Memory B cell (primary cell): Measurements from ENCODE around the gene MAFB.

Source experiments
- ATAC-seq: fragments of 150-1000 bp; cut with Tn5 transposase; 2 replicates; pipeline ENCODE4 v1.10.0; 2021; ENCODE audit warnings: low read depth, mild to moderate bottlenecking, moderate library complexity
- DNase-seq, 2 donors: peaks; one replicate each; pipeline ENCODE4 v3.0.0; 2022; ENCODE audit warnings: low spot score in 2 of 2
- H3K27ac Mint-ChIP-seq: one replicate; pipeline ENCODE4 v1.8.0; 2022; ENCODE audit warnings: mild to moderate bottlenecking, moderate library complexity, mixed read lengths
- H3K27me3 Mint-ChIP-seq: one replicate; pipeline ENCODE4 v1.8.0; 2022; ENCODE audit warnings: mixed read lengths
- H3K36me3 Mint-ChIP-seq: one replicate; pipeline ENCODE4 v1.8.0; 2022; ENCODE audit warnings: mild to moderate bottlenecking, mixed read lengths
- H3K4me1 Mint-ChIP-seq: one replicate; pipeline ENCODE4 v1.8.0; 2022; ENCODE audit warnings: mixed read lengths
- H3K4me3 Mint-ChIP-seq: one replicate; pipeline ENCODE4 v1.8.0; 2022; ENCODE audit warnings: mild to moderate bottlenecking, moderate library complexity, mixed read lengths
- H3K9me3 Mint-ChIP-seq: one replicate; pipeline ENCODE4 v1.8.0; 2022; ENCODE audit warnings: mixed read lengths

MAFB gene

DNA sequence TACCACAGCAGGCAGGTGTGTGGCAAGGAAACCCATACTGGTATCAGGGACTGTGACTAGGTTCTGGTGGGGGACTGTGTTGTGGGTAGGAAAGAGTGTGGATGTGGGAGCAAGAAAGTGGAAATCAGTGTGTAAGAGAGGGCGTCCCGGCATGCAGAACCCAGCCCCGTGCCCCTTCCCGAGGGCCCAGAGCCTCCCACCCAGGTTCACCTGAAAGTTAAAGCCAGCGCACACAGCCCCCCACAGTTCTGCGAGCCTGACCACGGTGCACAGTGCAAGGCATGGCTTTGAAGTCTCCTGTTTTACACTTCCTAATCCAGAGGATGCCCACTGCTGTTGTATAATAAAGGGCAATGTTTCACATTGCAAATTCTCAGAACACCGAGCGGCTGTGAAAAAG is 22.7 kb downstream of the MAFB start:
- no peaks in the 10 kb centered on the region for H3K4me1 Mint-ChIP-seq
- no peak overlapping the region for H3K4me3 Mint-ChIP-seq
- peaks cover 4% of the 10 kb centered on the region for H3K9me3 Mint-ChIP-seq
- ATAC-seq (no peak), DNase-seq (no peak)
- peaks cover 7% of the 10 kb centered on the region for H3K27me3 Mint-ChIP-seq
- no peak overlapping the region for H3K27ac Mint-ChIP-seq
- no peaks in the 10 kb centered on the region for H3K36me3 Mint-ChIP-seq

- Mint-ChIP-seq H3K36me3 (no peaks in the 10 kb centered on the region), H3K4me3 (no peak overlapping the region), H3K27me3 (peaks cover 8% of the 10 kb centered on the region), H3K27ac (no peak overlapping the region), H3K4me1 (no peaks in the 10 kb centered on the region), H3K9me3 (no peaks in the 10 kb centered on the region)
- no peak for ATAC-seq
- no peak for DNase-seq
Observed at GRCh38 chr20:40664891-40665290, 24.1 kb downstream of the MAFB start.

- Mint-ChIP-seq H3K9me3 (no peaks in the 10 kb centered on the region), H3K36me3 (no peaks in the 10 kb centered on the region), H3K4me1 (no peaks in the 10 kb centered on the region), H3K27ac (no peak overlapping the region), H3K27me3 (peaks cover 10% of the 10 kb centered on the region), H3K4me3 (no peak overlapping the region)
- ATAC-seq, result no peak
- no peak for DNase-seq
Observed at GRCh38 chr20:40663991-40664880, 24.8 kb downstream of the MAFB start.

- Mint-ChIP-seq H3K9me3 (no peaks in the 10 kb centered on the region), H3K4me3 (no peak overlapping the region), H3K36me3 (no peaks in the 10 kb centered on the region), H3K27me3 (peaks cover 10% of the 10 kb centered on the region), H3K27ac (no peak overlapping the region), H3K4me1 (no peaks in the 10 kb centered on the region)
- ATAC-seq (no peak), DNase-seq (no peak)
Observed at GRCh38 chr20:40663304-40663790, 25.7 kb downstream of the MAFB start.

- H3K4me3 Mint-ChIP-seq, result no peak overlapping the region
- ATAC-seq, result no peak
- H3K9me3 Mint-ChIP-seq, result no peaks in the 10 kb centered on the region
- no peak overlapping the region for H3K27ac Mint-ChIP-seq
- H3K4me1 Mint-ChIP-seq, result no peaks in the 10 kb centered on the region
- peaks cover 14% of the 10 kb centered on the region for H3K27me3 Mint-ChIP-seq
- no peaks in the 10 kb centered on the region for H3K36me3 Mint-ChIP-seq
- no peak for DNase-seq
Observed at GRCh38 chr20:40659567-40659966, 29.5 kb downstream of the MAFB start.

DNA sequence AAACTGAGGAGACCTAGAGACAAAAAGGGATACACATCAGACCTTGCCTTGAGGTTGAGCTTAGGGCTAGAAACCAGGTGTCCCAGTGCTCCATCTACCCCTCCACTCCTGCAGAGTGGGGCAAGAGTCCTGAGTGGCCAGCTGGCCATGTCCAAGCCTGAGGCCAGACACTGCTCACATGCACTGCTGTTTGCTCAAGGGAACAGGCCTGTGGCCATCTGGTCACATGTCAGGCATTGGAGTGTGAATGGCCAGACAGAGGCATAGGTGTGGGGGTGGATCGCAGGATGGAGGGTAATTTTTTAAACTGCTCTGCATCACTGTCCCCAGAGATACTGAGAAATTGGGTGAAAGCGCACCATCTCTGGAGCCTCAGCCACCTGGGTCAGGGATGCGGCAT is 30.5 kb downstream of the MAFB start:
- H3K36me3 Mint-ChIP-seq, result no peaks in the 10 kb centered on the region

DNA sequence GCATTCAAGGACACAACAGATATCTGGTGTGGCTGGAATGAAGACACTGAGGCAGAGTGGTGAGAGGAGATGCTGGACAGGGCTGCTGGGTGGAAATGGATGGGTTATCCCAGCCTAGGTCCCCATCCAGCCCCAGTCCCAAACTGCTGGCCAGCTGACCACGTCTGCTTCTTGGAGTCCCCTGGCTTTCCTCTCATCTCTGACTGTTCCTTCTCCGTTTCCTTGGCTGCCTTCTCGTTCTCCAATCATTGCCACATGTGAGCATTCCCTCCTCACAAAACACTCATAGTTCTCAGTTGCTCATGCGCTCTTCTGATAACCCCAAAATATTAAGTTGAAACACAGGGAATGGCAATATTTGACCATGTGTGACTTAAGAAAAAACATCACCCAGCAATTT is 31.5 kb downstream of the MAFB start:
- H3K27me3 Mint-ChIP-seq, result peaks cover 16% of the 10 kb centered on the region
- no peaks in the 10 kb centered on the region for H3K9me3 Mint-ChIP-seq
- H3K4me3 Mint-ChIP-seq, result no peak overlapping the region
- ATAC-seq (no peak), DNase-seq (no peak)
- H3K4me1 Mint-ChIP-seq, result no peaks in the 10 kb centered on the region
- H3K27ac Mint-ChIP-seq, result no peak overlapping the region
- H3K36me3 Mint-ChIP-seq, result no peaks in the 10 kb centered on the region

More for the DNA sequence above, 30.5 kb downstream of the MAFB start:
- Mint-ChIP-seq H3K4me3 (no peak overlapping the region), H3K27me3 (peaks cover 14% of the 10 kb centered on the region), H3K27ac (no peak overlapping the region), H3K4me1 (no peaks in the 10 kb centered on the region), H3K9me3 (no peaks in the 10 kb centered on the region)
- DNase-seq (no peak), ATAC-seq (no peak)

DNA sequence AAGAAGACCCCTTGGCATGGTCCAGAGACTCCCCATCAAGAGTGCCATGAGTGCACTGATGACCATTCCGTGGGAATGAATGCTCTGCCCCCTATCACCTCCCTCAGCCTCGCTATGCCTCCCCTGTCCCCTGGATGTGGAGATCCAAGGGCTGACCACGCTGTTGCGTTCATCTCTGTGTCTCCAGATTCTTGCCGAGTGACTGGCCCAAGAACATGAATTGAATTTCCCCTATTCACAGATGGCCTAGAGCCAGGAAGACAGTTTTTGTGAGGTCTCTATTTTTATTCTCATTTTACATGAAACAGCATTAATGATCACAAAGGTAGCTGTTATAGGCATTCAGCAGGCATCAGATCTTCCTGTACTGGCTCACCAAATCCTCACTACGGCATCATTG is 33.6 kb downstream of the MAFB start:
- H3K4me1 Mint-ChIP-seq, result no peaks in the 10 kb centered on the region

GRCh38 chr20:40654876-40655275 is 34.2 kb downstream of the MAFB start:
- Mint-ChIP-seq H3K4me1 (no peaks in the 10 kb centered on the region), H3K36me3 (no peaks in the 10 kb centered on the region), H3K4me3 (no peak overlapping the region), H3K27me3 (peaks cover 11% of the 10 kb centered on the region), H3K9me3 (no peaks in the 10 kb centered on the region), H3K27ac (no peak overlapping the region)
- ATAC-seq (no peak), DNase-seq (no peak)

More for the DNA sequence above, 33.6 kb downstream of the MAFB start:
- no peak overlapping the region for H3K27ac Mint-ChIP-seq
- no peaks in the 10 kb centered on the region for H3K9me3 Mint-ChIP-seq
- no peak for ATAC-seq
- no peaks in the 10 kb centered on the region for H3K36me3 Mint-ChIP-seq
- DNase-seq, result no peak
- peaks cover 11% of the 10 kb centered on the region for H3K27me3 Mint-ChIP-seq
- no peak overlapping the region for H3K4me3 Mint-ChIP-seq

DNA sequence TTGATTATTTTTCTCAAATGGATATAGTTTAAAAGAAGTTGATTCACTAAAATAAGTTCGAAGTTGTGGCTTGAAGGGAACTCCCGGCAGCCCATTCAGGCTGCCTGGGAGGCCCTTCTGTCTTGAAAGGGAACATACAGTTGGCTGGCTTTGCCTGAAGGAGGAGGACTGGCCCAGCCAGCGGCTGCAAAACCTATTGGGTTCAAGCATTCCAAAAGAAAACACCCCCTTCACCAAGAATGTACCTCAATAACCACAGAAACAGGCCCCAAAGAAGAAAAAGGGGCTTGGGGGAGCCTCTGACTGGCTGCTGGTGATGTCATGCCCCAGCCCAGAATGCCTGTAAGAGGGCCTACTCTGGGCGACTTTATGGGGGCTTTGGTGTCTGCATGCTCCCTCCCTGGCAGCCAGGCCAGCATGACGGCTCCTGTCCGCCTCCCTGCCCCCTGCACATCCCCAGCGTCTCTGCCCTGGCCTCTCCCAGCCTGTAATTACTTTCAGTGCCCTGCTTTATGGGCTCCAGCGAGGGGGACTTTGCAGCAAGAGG is 36.5 kb downstream of the MAFB start:
- peaks cover 11% of the 10 kb centered on the region for H3K27me3 Mint-ChIP-seq
- H3K36me3 Mint-ChIP-seq, result no peaks in the 10 kb centered on the region
- H3K4me1 Mint-ChIP-seq, result no peaks in the 10 kb centered on the region
- H3K27ac Mint-ChIP-seq, result no peak overlapping the region
- no peak overlapping the region for H3K4me3 Mint-ChIP-seq
- ATAC-seq (no peak), DNase-seq (no peak)
- H3K9me3 Mint-ChIP-seq, result no peaks in the 10 kb centered on the region

DNA sequence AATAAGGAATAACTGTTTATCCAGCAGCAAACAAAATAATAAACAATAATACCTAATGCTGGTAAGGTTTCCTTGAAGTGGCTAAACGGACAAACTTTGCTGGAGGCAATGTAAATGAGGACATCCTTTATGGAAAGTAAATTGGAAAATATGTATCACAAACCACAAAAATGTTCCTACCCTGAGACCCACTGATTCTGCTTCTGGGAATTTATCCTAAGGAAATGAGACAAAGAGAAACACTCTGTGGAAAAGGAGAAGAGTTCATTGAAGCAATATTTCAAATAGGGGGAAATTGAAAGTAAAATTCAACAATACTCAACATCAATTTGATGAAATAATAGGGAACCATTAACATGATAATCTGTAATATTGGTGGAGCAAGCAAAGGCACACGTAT is 37.9 kb downstream of the MAFB start:
- DNase-seq (no peak), ATAC-seq (no peak)
- H3K36me3 Mint-ChIP-seq, result no peaks in the 10 kb centered on the region
- no peaks in the 10 kb centered on the region for H3K9me3 Mint-ChIP-seq
- H3K4me3 Mint-ChIP-seq, result no peak overlapping the region
- H3K27me3 Mint-ChIP-seq, result peaks cover 14% of the 10 kb centered on the region
- no peak overlapping the region for H3K27ac Mint-ChIP-seq
- H3K4me1 Mint-ChIP-seq, result no peaks in the 10 kb centered on the region

- no peak overlapping the region for H3K27ac Mint-ChIP-seq
- ATAC-seq, result no peak
- H3K9me3 Mint-ChIP-seq, result no peaks in the 10 kb centered on the region
- H3K27me3 Mint-ChIP-seq, result peaks cover 16% of the 10 kb centered on the region
- H3K36me3 Mint-ChIP-seq, result no peaks in the 10 kb centered on the region
- H3K4me1 Mint-ChIP-seq, result no peaks in the 10 kb centered on the region
- no peak overlapping the region for H3K4me3 Mint-ChIP-seq
- no peak for DNase-seq
Observed at GRCh38 chr20:40650707-40651106, 38.3 kb downstream of the MAFB start.

GRCh38 chr20:40648210-40649072 is 40.6 kb downstream of the MAFB start:
- H3K9me3 Mint-ChIP-seq, result no peaks in the 10 kb centered on the region
- H3K36me3 Mint-ChIP-seq, result no peaks in the 10 kb centered on the region
- DNase-seq (no peak), ATAC-seq (no peak)
- H3K27ac Mint-ChIP-seq, result no peak overlapping the region
- H3K4me1 Mint-ChIP-seq, result no peaks in the 10 kb centered on the region
- no peak overlapping the region for H3K4me3 Mint-ChIP-seq
- peaks cover 12% of the 10 kb centered on the region for H3K27me3 Mint-ChIP-seq

DNA sequence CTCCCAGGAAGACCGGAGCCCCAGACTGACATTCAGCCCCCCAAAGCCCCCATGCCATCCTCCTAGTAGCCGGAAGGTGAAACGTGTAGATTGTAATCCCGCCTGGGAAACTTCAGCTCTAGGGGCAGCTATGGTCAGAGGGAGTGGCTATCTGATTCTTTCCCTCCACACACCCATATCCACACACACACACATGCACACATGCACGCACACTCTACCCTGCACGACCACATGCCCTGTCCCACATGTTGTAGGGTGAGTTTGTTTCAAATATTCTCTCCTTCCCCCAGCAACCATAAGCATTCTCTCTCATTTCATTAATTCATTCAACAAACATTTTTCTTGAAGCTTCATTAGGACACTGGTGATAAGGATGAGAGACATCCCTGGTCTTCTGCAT is 42.2 kb downstream of the MAFB start:
- no peak for DNase-seq
- Mint-ChIP-seq H3K27ac (no peak overlapping the region), H3K36me3 (no peaks in the 10 kb centered on the region), H3K4me1 (no peaks in the 10 kb centered on the region), H3K27me3 (peaks cover 11% of the 10 kb centered on the region), H3K4me3 (no peak overlapping the region), H3K9me3 (no peaks in the 10 kb centered on the region)
- ATAC-seq, result no peak
